Measurements from ENCODE around the gene PGAM5. TPM values are rescaled to one million over a fixed set of nuclear protein-coding genes. Genes with fewer than 3 reads are reported as not detected.

PGAM5 gene
- total RNA-seq, 1 experiment from 2014 or later = 78.1 TPM

- Histone ChIP-seq H3K36me3 (ENCODE audit: control insufficient read depth, insufficient read depth, low read length) (peaks cover 3% of the 10 kb centered on the region), H3K27me3 (replicated peaks; ENCODE audit: control insufficient read depth, insufficient read depth, low read length) (no peaks in the 10 kb centered on the region), H3K9me3 (no peaks in the 10 kb centered on the region), H3K4me1 (no peaks in the 10 kb centered on the region), H3K4me3 (ENCODE audit: low read depth, low read length) (no peak overlapping the region)
- TF ChIP-seq CTCF (IDR thresholded peaks at IDR 0.05; ENCODE audit: insufficient read depth in 1 of 2, low read depth in 1 of 2, low read length in 1 of 2, severe bottlenecking in 1 of 2, unreplicated experiment in 1 of 2) = no peak
- intact Hi-C loops (cut with micrococcal nuclease; ENCODE audit: unreplicated experiment) = no loop called here
- DNase-seq = no peak
- no peak overlapping the region for H3K4me3 Mint-ChIP-seq (ENCODE audit: unreplicated experiment)
- H3K9me3 Mint-ChIP-seq (ENCODE audit: unreplicated experiment) = no peaks in the 10 kb centered on the region
- H3K36me3 Mint-ChIP-seq (ENCODE audit: insufficient read depth, unreplicated experiment) = peaks cover 99% of the 10 kb centered on the region
- H3K27ac Mint-ChIP-seq (ENCODE audit: unreplicated experiment) = no peak overlapping the region
- CTCF ChIA-PET = no interaction called here
- H3K4me1 Mint-ChIP-seq (ENCODE audit: low read depth, unreplicated experiment) = no peaks in the 10 kb centered on the region
- BruUV-seq (replicated peaks) = no TSS peak
- POLR2A ChIA-PET = no interaction called here
- H3K27me3 Mint-ChIP-seq (ENCODE audit: insufficient read depth, unreplicated experiment) = no peaks in the 10 kb centered on the region
Measured at GRCh38 chr12:132719141-132719953, 8.7 kb downstream of the PGAM5 start.

GRCh38 chr12:132719954-132720324 lies 9.3 kb downstream of the PGAM5 start:
- peaks cover 3% of the 10 kb centered on the region for H3K36me3 ChIP-seq (ENCODE audit: control insufficient read depth, insufficient read depth, low read length)
- H3K9me3 ChIP-seq = no peaks in the 10 kb centered on the region
- no peaks in the 10 kb centered on the region for H3K4me1 ChIP-seq
- CTCF ChIA-PET = interaction anchor here (0.7 kb wide), 1 partner anchor 253 kb away, joined by 5 read pairs; no protein-coding TSS in a partner anchor
- no peak for TF ChIP-seq CTCF (IDR thresholded peaks at IDR 0.05; ENCODE audit: insufficient read depth in 1 of 2, low read depth in 1 of 2, low read length in 1 of 2, severe bottlenecking in 1 of 2, unreplicated experiment in 1 of 2)
- Mint-ChIP-seq H3K27me3 (ENCODE audit: insufficient read depth, unreplicated experiment) (no peaks in the 10 kb centered on the region), H3K4me3 (ENCODE audit: unreplicated experiment) (no peak overlapping the region), H3K36me3 (ENCODE audit: insufficient read depth, unreplicated experiment) (peaks cover 99% of the 10 kb centered on the region), H3K9me3 (ENCODE audit: unreplicated experiment) (no peaks in the 10 kb centered on the region), H3K27ac (ENCODE audit: unreplicated experiment) (no peak overlapping the region), H3K4me1 (ENCODE audit: low read depth, unreplicated experiment) (no peaks in the 10 kb centered on the region)
- POLR2A ChIA-PET = no interaction called here
- DNase-seq = no peak
- BruUV-seq (replicated peaks) = no TSS peak
- H3K4me3 ChIP-seq (ENCODE audit: low read depth, low read length) = no peak overlapping the region
- H3K27me3 ChIP-seq (replicated peaks; ENCODE audit: control insufficient read depth, insufficient read depth, low read length) = no peaks in the 10 kb centered on the region
- intact Hi-C loops (cut with micrococcal nuclease; ENCODE audit: unreplicated experiment) = no loop called here

GRCh38 chr12:132720606-132721345 lies 10.1 kb downstream of the PGAM5 start:
- Histone ChIP-seq H3K4me1 (no peaks in the 10 kb centered on the region), H3K4me3 (ENCODE audit: low read depth, low read length) (no peak overlapping the region), H3K36me3 (ENCODE audit: control insufficient read depth, insufficient read depth, low read length) (peaks cover 3% of the 10 kb centered on the region), H3K27me3 (replicated peaks; ENCODE audit: control insufficient read depth, insufficient read depth, low read length) (no peaks in the 10 kb centered on the region), H3K9me3 (no peaks in the 10 kb centered on the region)
- BruUV-seq (replicated peaks) = no TSS peak
- no peak for TF ChIP-seq CTCF (IDR thresholded peaks at IDR 0.05; ENCODE audit: insufficient read depth in 1 of 2, low read depth in 1 of 2, low read length in 1 of 2, severe bottlenecking in 1 of 2, unreplicated experiment in 1 of 2)
- Mint-ChIP-seq H3K9me3 (ENCODE audit: unreplicated experiment) (no peaks in the 10 kb centered on the region), H3K27ac (ENCODE audit: unreplicated experiment) (no peak overlapping the region), H3K4me3 (ENCODE audit: unreplicated experiment) (no peak overlapping the region), H3K36me3 (ENCODE audit: insufficient read depth, unreplicated experiment) (peaks cover 100% of the 10 kb centered on the region), H3K27me3 (ENCODE audit: insufficient read depth, unreplicated experiment) (no peaks in the 10 kb centered on the region), H3K4me1 (ENCODE audit: low read depth, unreplicated experiment) (no peaks in the 10 kb centered on the region)
- ChIA-PET POLR2A (no interaction called here), CTCF (interaction anchor here (0.7 kb wide), 1 partner anchor 253 kb away, joined by 5 read pairs; no protein-coding TSS in a partner anchor)
- intact Hi-C loops (cut with micrococcal nuclease; ENCODE audit: unreplicated experiment) = no loop called here
- no peak for DNase-seq
